OCI-LY3 (cell line): ENCODE data around the gene ELP4.

ENCODE experiments used
- H2AFZ ChIP-seq: fragments of 200-600, 300-600 bp; shearing (Covaris generic); 2 replicates; pipeline ENCODE4 v1.6.0; 2014; ENCODE audit warnings: antibody characterized with exemption, low read depth, low read length
- H3K27ac ChIP-seq: fragments of 200-600, 300-600 bp; sonication (generic); 2 replicates; pipeline ENCODE4 v1.5.1; 2014; ENCODE audit warnings: mild to moderate bottlenecking, low read length, moderate library complexity, mixed read lengths
- H3K27me3 ChIP-seq: fragments of 200-600, 300-600 bp; sonication (generic); 2 replicates; pipeline ENCODE4 v1.6.1; 2014; ENCODE audit warnings: low read depth, low read length, mixed read lengths
- H3K36me3 ChIP-seq: fragments of 200-600, 300-600 bp; sonication (generic); replicated peaks from 2 replicates; pipeline ENCODE3; 2014; ENCODE audit warnings: low read depth, low read length, mixed read lengths
- H3K4me1 ChIP-seq: fragments of 300-600, 200-600 bp; sonication (generic); 2 replicates; pipeline ENCODE4 v1.6.1; 2014; ENCODE audit warnings: low read length, mixed read lengths
- H3K4me2 ChIP-seq: fragments of 200-600, 300-600 bp; sonication (generic); 2 replicates; pipeline ENCODE4 v1.6.1; 2014; ENCODE audit warnings: low read length, mixed read lengths
- H3K4me3 ChIP-seq: fragments of 300-600, 200-600 bp; sonication (generic); 2 replicates; pipeline ENCODE4 v1.5.1; 2014; ENCODE audit warnings: antibody characterized with exemption, mild to moderate bottlenecking, low read length, moderate library complexity
- H3K79me2 ChIP-seq: fragments of 300-600, 200-600 bp; shearing (Covaris generic); 2 replicates; pipeline ENCODE4 v1.6.1; 2014; ENCODE audit warnings: mild to moderate bottlenecking, low read length, mixed read lengths
- H3K9ac ChIP-seq: fragments of 300-600, 200-600 bp; shearing (Covaris generic); 2 replicates; pipeline ENCODE4 v1.6.0; 2014; ENCODE audit warnings: mild to moderate bottlenecking, low read length, moderate library complexity
- H3K9me3 ChIP-seq: fragments of 200-600, 300-600 bp; shearing (Covaris generic); 2 replicates; pipeline ENCODE4 v1.6.1; 2014; ENCODE audit warnings: low read length, mixed read lengths; ENCODE audit not compliant: insufficient read depth
- H4K20me1 ChIP-seq: fragments of 200-600, 300-600 bp; sonication (generic); 2 replicates; pipeline ENCODE4 v1.6.1; 2016; ENCODE audit warnings: low read length, mixed read lengths; ENCODE audit not compliant: insufficient read depth
- CTCF ChIP-seq: fragments of 200-600, 300-600 bp; sonication (generic); IDR thresholded peaks from 2 replicates; pipeline ENCODE4 v1.5.1; 2014; ENCODE audit warnings: antibody characterized with exemption, low read length, low read depth
- EZH2phosphoT487 ChIP-seq: fragments of 200-600 bp; shearing (Covaris generic); IDR thresholded peaks from 2 replicates; pipeline ENCODE4 v1.6.1; 2018; ENCODE audit warnings: antibody characterized with exemption, mixed run types, low read depth

Gene ELP4

GRCh38 chr11:31802990-31803812 lies 293.6 kb downstream of the ELP4 start:
- H2AFZ ChIP-seq, result no peak overlapping the region
- no peak overlapping the region for H3K9ac ChIP-seq
- no peak overlapping the region for H3K4me2 ChIP-seq
- no peak overlapping the region for H3K27ac ChIP-seq
- H3K79me2 ChIP-seq, result no peaks in the 10 kb centered on the region
- no peaks in the 10 kb centered on the region for H3K9me3 ChIP-seq
- no peaks in the 10 kb centered on the region for H3K36me3 ChIP-seq
- H3K4me3 ChIP-seq, result no peak overlapping the region
- no peaks in the 10 kb centered on the region for H4K20me1 ChIP-seq
- H3K27me3 ChIP-seq, result no peaks in the 10 kb centered on the region; the same call in 1 of the 2 replicates
- no peak for TF ChIP-seq CTCF
- TF ChIP-seq EZH2phosphoT487, result no peak
- no peaks in the 10 kb centered on the region for H3K4me1 ChIP-seq

- H2AFZ ChIP-seq, result no peak overlapping the region
- no peaks in the 10 kb centered on the region for H3K4me1 ChIP-seq
- TF ChIP-seq CTCF (no peak), EZH2phosphoT487 (no peak)
- H3K4me2 ChIP-seq, result no peak overlapping the region
- no peaks in the 10 kb centered on the region for H3K36me3 ChIP-seq
- no peak overlapping the region for H3K27ac ChIP-seq
- no peak overlapping the region for H3K4me3 ChIP-seq
- H3K9ac ChIP-seq, result no peak overlapping the region
- H3K27me3 ChIP-seq, result no peaks in the 10 kb centered on the region; the same call in 1 of the 2 replicates
- H3K9me3 ChIP-seq, result no peaks in the 10 kb centered on the region
- H3K79me2 ChIP-seq, result no peaks in the 10 kb centered on the region
- H4K20me1 ChIP-seq, result no peaks in the 10 kb centered on the region
Observed at GRCh38 chr11:31803813-31804311, 294.3 kb downstream of the ELP4 start.

GRCh38 chr11:31804312-31805036 lies 294.9 kb downstream of the ELP4 start:
- Histone ChIP-seq H4K20me1 (no peaks in the 10 kb centered on the region), H3K4me2 (no peak overlapping the region), H3K4me1 (no peaks in the 10 kb centered on the region), H3K79me2 (no peaks in the 10 kb centered on the region), H2AFZ (no peak overlapping the region), H3K4me3 (no peak overlapping the region), H3K9me3 (no peaks in the 10 kb centered on the region), H3K9ac (no peak overlapping the region), H3K27ac (no peak overlapping the region), H3K36me3 (no peaks in the 10 kb centered on the region), H3K27me3 (no peaks in the 10 kb centered on the region; the same call in 1 of the 2 replicates)
- no peak for TF ChIP-seq CTCF
- TF ChIP-seq EZH2phosphoT487, result no peak

GRCh38 chr11:31805037-31805628 lies 295.6 kb downstream of the ELP4 start:
- H3K79me2 ChIP-seq, result no peaks in the 10 kb centered on the region
- no peak overlapping the region for H3K27ac ChIP-seq
- TF ChIP-seq EZH2phosphoT487, result no peak
- TF ChIP-seq CTCF, result no peak
- no peaks in the 10 kb centered on the region for H3K36me3 ChIP-seq
- no peak overlapping the region for H3K9ac ChIP-seq
- no peaks in the 10 kb centered on the region for H4K20me1 ChIP-seq
- H3K4me2 ChIP-seq, result no peak overlapping the region
- H3K4me1 ChIP-seq, result no peaks in the 10 kb centered on the region
- H3K9me3 ChIP-seq, result no peaks in the 10 kb centered on the region
- H3K4me3 ChIP-seq, result no peak overlapping the region
- no peak overlapping the region for H2AFZ ChIP-seq
- H3K27me3 ChIP-seq, result no peaks in the 10 kb centered on the region; the same call in 1 of the 2 replicates
